HG03196 (cell line): ENCODE results near the gene TMEM138.
"Not testable (repeated sequence)": the region's sequence is repeated elsewhere in the genome, so short reads cannot be mapped to it uniquely, and the experiment has no call there.

Experiments used
- ATAC-seq: cut with Tn5 transposase; IDR thresholded peaks from one replicate; pipeline ENCODE4 v1.9.1; 2021; ENCODE audit not compliant: unreplicated experiment

TMEM138 gene

DNA sequence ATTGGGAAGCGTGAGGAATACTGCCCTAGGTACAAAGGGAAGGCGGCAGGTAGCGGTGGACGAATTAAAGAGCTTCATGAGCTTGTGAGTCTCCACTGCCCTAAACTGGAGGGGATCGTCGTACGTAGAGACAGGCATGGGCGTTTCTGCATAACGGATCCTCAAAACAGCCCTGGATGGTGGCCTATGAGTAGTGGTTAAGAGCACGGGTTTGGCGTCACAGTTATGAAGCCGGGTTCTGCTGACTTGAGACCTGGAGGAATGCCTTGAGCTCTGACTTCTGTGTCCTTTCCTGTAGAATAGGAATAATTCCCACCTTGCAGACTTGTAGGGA lies 335 bp downstream of the TMEM138 start:
- no peak for ATAC-seq

DNA sequence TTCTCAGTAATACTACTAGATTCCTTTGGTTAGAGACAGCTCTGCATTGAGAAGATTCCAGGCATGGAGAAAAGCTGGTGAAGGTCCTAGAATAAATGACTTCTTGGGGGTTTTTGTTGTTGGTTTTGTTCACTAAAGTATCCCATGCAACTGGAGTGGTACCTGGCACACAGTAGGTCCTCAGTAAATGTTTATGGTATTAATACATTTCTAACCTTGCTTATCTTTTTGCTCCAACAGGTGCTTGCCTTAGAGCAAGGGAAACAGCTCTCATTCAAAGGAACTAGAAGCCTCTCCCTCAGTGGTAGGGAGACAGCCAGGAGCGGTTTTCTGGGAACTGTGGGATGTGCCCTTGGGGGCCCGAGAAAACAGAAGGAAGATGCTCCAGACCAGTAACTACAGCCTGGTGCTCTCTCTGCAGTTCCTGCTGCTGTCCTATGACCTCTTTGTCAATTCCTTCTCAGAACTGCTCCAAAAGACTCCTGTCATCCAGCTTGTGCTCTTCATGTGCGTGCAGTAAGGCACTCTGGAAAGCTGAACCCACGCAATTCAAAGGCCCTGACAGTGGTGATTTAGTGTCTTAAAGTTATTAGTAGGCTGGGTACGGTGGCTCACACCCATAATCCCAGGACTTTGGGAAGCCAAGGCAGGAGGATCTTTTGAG lies 2.0 kb downstream of the TMEM138 start:
- no peak for ATAC-seq

DNA sequence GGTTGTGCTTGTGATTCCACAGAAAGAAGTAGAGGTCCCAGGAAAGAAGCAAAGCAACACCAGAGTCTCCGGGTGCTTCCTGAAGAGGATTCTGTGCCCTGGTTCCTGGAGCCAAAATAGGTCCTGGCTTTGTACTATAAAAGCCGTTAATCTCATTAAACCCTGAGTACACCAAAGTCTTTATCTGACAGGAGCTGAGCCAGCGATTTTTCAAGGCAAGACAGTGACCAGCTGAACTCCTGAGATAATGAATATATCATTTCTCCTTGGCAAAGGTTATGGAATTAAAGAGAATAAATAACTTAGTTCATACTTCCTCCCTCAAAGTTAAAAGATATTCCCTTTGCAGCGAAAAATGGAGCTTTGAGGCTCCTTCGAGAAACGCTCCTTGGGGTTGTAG lies 5.2 kb downstream of the TMEM138 start:
- no peak for ATAC-seq

DNA sequence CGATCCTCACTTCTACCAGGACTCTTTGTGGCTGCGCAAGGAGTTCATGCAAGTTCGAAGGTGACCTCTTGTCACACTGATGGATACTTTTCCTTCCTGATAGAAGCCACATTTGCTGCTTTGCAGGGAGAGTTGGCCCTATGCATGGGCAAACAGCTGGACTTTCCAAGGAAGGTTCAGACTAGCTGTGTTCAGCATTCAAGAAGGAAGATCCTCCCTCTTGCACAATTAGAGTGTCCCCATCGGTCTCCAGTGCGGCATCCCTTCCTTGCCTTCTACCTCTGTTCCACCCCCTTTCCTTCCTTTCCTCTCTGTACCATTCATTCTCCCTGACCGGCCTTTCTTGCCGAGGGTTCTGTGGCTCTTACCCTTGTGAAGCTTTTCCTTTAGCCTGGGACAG lies 6.5 kb downstream of the TMEM138 start:
- ATAC-seq, result no peak

DNA sequence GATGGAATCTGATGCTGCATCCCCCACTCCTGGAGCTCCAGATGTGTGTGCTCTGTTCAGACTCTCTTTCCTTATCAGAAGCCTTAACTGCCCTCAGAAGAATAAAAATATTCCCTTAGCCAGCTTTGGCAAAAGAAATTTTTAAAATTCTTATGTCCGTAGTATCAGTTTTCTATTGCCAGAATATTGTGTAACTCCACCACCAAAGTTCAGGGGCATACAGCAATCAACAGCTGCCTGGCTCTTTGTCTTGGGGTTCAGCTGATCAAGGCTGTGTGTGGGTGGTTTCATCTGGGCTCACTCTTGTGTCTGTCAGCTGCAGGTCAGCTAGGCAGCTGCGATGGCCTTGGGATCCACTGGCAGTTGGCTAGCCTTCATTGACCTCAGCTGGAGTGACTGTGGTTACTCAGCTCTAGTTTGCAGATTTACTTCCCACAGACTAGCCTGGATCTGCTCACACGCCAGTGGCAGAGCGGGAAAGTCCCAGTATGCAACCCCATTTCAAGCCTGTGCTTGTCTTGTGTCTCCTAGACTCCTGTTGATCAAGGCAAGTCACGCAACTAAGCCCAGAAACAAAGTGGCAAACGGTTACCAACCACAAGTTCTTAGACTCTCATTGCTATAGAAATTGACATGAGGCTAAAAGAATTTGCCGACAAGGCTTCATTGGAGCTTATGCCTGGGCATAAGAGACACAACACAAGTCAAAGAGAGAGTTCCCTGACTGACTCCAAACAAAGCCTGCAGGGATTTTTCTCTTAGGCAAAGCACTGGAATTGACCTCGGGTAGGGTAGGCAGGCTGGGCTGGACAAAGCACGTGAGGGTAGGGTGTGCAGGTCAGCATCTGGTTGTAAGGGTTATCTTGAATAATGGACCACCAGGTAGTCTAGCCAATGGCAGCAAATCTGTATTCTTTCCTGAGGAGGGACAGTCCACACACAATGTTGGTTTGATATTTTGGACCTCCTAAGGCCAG lies 7.5 kb downstream of the TMEM138 start:
- no peak for ATAC-seq

DNA sequence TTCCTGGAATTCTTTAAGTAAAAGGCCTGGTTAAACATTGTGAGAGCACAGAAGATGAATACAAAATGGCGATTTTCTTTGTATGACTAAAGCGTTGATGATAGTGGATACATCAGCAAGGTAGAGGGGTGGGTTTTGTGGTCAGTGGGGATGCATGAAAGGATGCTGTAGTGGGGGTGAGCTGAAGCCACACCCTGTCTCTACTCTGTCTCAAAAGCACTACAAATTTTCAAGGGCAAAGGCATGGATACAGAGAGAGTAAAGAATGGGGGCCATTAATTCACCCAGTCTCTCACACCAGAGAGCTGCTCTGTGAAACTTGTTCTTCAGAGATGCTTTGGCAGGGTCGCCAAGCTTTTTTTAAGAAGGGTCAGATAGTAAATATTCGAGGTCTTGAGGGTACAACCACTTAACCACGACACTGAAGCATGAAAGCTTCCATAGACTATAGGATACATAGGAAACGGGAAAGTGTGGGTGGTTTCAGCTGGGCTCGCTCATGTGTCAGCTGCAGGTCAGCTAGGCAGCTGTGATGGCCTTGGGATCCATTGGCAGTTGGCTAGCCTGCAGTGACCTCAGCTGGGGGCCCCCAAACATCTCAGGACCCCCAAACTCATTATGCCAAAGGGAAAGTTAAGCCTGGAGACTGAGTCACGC lies 8.3 kb downstream of the TMEM138 start:
- ATAC-seq, result no peak

DNA sequence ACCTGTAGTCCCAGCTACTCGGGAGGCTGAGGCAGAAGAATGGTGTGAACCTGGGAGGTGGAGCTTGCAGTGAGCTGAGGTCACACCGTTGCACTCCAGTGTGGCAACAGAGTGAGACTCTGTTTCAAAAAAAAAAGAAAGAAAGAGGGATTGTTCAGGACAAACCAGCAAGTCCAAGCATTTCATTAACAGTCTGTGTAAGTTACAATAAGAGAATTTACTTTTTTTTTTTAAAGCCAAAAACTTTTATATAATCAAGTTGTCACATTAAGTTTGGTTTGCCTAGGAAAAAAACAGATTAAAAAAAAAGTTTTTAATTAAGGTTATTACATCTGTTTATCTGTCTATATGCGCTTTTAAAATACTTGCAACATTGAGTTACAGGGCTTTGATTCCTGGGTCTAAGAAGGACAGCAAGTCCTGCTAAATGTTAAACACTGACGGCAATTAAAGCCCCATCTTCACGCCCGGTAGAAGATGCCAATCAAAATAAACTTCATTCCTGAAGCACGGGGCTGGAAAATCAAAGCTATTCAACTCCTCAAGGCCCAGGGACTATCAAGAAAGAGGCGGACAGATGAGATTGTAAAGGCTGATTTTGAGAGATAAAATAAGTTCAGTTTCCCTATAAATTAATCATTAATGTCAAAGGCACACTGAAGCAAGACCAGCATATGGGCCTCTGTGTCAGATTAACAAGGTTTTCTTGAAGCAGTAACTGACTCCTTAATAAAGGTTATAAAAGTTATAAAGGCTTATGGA lies 10.7 kb downstream of the TMEM138 start:
- ATAC-seq, result no peak

DNA sequence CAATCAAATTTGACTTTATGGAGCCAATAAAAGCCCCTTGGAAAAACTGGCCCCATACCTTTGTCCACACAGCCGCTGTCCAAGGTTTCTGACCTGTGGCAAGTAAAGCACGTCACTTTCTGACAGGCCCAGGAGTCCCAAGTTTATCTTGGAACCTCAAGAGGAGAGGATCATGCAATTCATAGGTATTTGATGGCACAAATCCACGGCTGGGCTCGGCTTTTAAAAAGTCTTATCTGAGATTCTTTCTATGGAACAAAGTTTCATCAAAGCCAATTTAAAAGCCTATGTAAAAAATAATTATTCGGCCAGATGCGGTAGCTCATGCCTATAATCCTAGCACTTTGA lies 13.6 kb downstream of the TMEM138 start:
- ATAC-seq, result no peak

DNA sequence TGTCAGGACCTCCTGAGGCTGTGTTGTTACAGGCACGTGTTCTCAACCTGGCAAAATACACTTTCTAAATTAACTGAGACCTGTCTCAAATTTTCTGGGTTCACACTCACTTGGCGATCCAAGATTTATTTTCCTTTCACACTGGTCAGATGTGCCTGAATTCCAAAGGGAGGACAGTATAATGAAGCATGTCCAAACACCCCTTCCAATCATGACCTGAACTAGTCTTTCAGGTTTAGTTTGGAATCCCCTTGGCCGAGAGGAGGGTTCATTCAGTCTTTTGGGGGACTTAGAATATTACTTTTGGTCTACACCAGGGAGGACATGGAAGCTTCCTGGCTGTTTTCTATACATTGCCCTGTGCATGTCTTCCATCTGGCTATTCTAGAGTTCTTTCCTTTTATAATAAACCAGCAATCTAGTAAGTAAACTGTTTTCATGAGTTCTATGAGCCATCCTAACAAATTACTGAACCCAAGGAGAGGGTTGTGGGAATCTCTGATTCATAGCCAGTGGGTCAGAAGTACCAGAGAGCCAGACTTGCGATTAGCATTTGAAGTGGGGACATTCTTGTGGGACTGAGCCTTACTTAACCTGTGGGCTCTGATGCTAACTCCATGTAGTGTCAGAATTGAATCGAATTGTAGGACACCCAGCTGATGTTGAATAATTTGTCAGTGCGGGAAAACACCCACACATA lies 15.4 kb downstream of the TMEM138 start:
- no peak for ATAC-seq

DNA sequence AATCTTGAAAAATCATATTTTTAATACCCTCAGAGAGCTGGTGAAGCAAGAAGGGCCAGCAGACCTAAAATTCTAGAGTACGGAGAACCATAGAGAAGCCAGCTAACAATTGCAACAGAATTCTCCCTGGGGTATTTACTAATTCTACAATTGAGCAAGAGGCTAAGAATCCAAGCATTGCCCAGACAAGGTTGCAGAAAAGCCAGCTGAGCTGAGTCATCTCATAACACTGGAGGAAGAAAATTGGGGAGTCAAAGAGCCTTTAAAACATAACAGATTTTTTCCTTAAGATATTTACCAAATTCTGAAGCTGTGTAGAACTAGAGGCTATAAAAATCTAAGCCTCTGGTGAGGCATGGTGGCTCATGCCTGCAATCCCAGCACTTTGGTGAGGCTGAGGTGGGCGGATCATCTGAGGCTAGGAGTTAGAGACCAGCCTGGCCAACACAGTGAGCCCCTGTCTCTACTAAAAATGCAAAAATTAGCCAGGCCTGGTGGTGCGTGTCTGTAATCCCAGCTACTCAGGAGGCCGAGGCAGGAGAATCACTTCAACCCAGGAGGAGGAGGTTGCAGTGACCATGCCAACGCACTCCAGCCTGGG lies 16.6 kb downstream of the TMEM138 start:
- ATAC-seq, result no peak

DNA sequence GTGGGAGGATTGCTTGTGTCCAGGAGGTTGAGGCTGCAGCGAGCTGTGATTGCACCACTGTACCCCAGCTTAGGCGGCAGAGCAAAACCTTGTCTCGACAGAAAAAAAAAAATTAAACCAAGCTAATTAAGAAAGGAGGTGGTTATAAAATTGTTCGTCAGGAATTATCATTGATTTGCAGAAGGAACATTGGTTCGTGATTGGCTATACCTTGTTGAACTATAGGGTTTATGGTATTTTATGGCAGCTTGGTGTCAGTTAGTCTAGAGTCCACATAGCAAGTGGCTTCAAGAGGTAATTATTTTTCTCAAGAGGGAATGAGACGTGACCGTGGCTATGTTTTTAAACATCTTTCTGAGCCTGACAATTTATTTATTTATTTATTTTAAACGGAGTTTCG lies 18.7 kb downstream of the TMEM138 start:
- no peak for ATAC-seq

DNA sequence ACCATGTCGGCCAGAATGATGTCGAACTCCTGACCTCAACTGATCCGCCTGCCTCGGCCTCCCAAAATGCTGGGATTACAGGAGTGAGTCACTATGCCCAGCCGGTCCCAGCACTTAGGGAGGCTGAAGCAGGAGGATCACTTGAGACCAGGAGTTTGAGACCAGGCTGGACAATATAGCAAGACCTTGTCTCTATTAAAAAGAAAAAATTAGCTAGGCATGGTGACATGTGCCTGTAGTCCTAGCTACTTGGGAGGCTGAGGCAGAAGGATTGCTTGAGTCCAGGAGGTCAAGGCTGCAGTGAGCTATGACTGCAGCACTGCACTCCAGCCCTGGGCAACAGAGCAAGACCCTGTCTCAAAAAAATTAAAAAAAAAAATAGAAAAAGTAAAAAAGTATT lies 21.7 kb downstream of the TMEM138 start:
- ATAC-seq, result not testable (repeated sequence)

DNA sequence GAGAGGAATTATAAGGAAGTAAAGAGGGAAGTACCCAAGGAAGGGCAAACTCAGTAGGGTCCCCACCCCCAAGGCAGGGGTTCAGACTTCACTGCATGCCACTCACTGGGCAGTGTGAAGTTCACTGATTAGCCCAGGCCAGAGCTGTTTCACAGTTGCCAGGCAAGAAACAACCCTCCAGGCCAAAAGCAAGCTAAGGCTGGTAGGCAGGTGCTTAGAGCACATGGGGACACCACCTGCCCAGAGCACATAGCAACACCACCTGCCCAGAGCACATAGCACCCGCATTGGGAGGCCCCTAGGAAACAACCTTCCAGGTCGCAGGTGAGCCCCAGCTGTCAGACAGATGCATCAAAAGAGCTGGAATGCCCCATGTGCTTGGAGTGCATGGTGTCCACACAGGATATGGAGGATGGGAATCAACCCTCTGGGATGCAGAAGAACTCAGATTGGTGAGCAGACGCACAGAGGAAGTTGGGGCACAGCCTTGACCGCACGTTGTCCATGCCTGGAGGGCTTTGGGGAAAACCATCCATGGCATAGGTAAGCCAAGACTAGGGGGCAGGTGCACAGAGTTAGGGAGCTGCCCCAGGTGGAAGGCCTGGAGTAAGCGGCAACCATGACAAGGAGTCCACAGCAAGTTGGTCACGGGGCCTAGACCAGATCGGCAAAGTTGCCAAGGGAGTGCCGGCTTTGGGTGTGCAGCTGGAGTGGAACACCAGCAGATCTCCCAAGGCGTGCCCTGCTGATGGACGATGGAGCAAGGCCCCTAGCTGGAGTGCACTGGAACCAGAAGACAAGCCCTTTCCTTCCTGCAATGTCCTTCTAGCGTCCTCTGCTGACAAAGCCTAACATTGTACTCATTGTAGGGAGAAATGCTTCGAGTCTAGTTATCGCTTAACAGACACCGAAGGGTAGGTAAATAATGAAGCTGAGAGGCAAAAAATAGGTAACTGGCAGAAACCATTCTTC lies 22.4 kb downstream of the TMEM138 start:
- no peak for ATAC-seq

DNA sequence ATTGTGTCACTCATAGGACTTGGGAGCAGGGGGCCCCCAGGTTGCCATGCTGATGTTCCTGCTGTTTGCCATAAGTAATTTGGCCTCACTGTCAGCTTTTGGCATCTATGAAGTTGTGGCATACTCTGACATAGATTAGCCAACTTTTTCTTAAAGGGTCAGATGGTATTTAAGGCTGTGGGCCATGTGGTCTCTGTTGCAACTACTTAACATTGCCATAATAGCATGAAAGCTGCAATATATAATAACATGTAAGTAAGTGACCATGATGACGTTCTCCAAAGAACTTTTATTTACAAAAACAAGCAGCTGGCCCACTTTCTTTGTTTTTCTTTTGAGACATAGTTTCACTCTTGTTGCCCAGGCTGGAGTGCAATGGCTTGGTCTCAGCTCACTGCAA lies 28.0 kb downstream of the TMEM138 start:
- ATAC-seq, result no peak

DNA sequence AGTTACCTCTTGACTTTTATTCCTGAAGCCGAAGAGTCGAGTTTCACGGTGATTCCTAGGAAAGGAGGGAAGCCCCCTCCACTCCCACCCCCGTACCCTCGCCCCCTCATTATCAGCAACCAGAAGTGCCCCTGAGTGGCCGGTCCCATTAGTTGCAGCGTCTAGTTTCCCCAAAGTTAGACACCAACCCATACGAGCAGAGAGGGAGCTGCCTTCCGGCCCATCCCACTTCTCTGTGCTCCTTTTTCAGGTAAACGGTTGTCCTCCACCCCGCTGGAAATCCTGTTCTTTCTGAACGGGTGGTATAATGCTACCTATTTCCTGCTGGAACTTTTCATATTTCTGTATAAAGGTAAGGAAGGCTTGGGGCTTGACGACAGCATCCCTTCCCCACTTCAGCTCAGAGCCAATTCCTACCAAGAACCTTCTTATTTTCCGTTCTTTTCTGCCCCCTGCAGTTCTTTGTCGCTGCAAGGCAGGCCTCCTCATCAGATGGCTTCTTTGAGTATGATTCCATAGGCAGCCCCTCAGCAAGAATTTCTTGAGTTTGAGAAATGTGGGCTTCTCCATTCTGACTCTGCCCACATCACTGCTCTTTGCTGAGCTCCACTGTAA lies 30.9 kb downstream of the TMEM138 start:
- ATAC-seq, result no peak

DNA sequence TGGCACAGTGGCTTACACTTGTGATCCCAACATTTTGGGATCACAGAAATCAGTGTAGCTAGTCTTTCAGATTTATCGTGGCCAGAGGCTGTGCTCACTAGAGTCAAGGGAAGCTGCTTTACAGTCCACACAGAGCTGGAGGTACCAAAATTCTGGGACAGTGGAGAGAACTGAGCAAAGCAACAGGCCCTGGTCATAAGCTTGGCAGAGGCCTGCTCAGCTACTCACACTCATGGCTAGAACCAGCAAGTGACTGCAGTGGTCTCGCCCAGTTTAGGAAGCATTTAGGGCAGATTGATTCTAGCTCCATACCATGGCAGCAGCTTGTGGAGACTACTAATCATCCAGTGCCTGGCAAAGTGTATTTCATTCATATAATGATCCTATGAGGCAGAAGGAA lies 39.0 kb downstream of the TMEM138 start:
- no peak for ATAC-seq

DNA sequence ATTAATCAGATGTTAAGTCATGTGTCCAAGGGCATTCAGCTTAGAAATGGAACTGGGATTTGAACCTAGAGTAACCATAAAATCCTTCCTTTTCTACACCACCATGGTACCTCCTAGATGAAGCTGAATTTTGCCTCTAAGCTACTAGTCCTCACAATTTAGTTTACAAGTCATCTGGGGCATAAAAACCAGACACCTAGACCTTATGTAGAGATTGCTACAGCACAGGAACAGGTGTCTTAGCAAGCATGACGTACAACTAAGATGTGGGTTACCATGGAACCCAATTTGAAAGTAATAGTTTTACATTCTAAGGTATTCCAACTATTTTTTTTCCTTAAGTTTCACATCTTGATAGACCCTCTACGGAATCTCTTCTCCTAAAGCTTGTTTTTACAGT lies 39.4 kb downstream of the TMEM138 start:
- ATAC-seq, result no peak

DNA sequence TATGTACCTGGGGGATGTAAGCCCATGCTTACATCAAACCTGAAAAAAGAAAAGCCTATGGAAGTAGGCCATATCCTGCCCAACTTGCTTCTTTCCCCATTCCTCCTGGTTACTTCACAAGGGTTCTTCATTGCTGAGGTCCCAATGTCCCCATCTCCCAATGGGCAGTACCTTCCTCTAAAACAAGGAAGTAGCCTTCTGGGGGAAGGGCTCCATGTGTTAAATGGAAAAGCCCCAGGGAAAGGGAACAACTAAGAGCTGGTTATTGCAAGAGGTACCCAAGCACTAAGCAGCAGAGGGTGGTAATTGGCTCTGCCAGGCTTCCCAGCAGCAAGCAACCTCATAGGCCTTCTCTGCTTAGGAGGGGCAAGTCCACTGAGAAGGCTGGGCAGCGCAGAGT lies 41.5 kb downstream of the TMEM138 start:
- no peak for ATAC-seq

DNA sequence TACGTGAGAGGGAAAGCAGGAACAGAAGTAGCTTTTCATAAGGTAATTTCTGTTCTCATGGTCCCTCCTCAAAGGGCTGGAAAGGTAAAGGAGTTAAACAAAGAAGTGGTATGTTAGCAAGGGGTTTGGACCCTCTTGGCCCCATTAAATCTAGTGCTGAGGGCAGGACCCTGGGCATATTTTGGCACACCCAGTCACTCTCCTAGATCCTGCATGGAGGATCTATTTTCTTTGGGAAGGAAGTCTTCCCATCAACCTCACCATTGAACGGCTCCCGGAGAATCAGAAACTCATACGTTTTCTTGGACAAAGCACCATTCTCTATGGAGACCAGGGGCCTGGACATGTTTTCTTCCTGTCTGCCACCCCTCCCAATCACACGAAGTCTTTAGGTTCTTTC lies 41.9 kb downstream of the TMEM138 start:
- ATAC-seq, result no peak
